Measurements from ENCODE around the gene WDR20.

DNA sequence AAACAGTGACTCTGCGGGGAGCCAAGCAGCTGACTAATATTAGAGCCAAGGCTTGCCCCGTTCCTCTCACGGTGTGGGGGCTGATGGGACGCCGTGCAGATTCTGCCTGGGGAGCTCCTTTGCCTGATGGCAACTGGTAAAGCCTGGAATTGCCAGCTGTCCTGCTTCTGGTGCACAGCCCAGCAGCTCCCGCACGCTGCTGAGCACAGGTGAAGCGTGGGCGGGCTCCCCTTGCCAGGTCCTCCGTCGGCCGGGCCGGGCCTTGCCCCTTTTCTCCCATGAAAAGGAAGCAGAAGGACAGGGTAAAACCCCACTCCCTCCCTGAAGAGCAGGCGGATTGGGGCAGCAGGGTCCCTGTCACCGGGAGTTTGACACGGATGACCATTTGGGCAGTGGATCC is 79.0 kb downstream of the WDR20 start:
- no peak for TF ChIP-seq POLR2A (IDR thresholded peaks at IDR 0.05)
- no peak for TF ChIP-seq POLR2AphosphoS5 (IDR thresholded peaks at IDR 0.05)

Measured in sigmoid colon (tissue), 4 donors.